Measurements from ENCODE around the gene RGS7BP.

RGS7BP gene

GRCh38 chr5:64615895-64616294 lies 110.1 kb downstream of the RGS7BP start:
- Histone ChIP-seq H3K36me3 (ENCODE audit: control insufficient read depth, insufficient read depth, low read length) (no peaks in the 10 kb centered on the region), H3K4me3 (replicated peaks; ENCODE audit: low read depth, low read length) (no peak overlapping the region), H3K27me3 (replicated peaks; ENCODE audit: control insufficient read depth, insufficient read depth, low read length) (no peaks in the 10 kb centered on the region)
- no peak for TF ChIP-seq CTCF (IDR thresholded peaks at IDR 0.05; ENCODE audit: insufficient read depth, low read length, poor library complexity, severe bottlenecking)
- no peak for DNase-seq (ENCODE audit: extremely low read depth, insufficient read length)

GRCh38 chr5:64619609-64620008 lies 113.8 kb downstream of the RGS7BP start:
- no peak for DNase-seq (ENCODE audit: extremely low read depth, insufficient read length)
- Histone ChIP-seq H3K36me3 (ENCODE audit: control insufficient read depth, insufficient read depth, low read length) (no peaks in the 10 kb centered on the region), H3K27me3 (replicated peaks; ENCODE audit: control insufficient read depth, insufficient read depth, low read length) (no peaks in the 10 kb centered on the region), H3K4me3 (replicated peaks; ENCODE audit: low read depth, low read length) (no peak overlapping the region)
- TF ChIP-seq CTCF (IDR thresholded peaks at IDR 0.05; ENCODE audit: insufficient read depth, low read length, poor library complexity, severe bottlenecking), result no peak

GRCh38 chr5:64622991-64623390 lies 117.2 kb downstream of the RGS7BP start:
- Histone ChIP-seq H3K36me3 (ENCODE audit: control insufficient read depth, insufficient read depth, low read length) (no peaks in the 10 kb centered on the region), H3K27me3 (replicated peaks; ENCODE audit: control insufficient read depth, insufficient read depth, low read length) (no peaks in the 10 kb centered on the region), H3K4me3 (replicated peaks; ENCODE audit: low read depth, low read length) (no peak overlapping the region)
- no peak for TF ChIP-seq CTCF (IDR thresholded peaks at IDR 0.05; ENCODE audit: insufficient read depth, low read length, poor library complexity, severe bottlenecking)
- no peak for DNase-seq (ENCODE audit: extremely low read depth, insufficient read length)

GRCh38 chr5:64625678-64626077 lies 119.9 kb downstream of the RGS7BP start:
- H3K4me3 ChIP-seq (replicated peaks; ENCODE audit: low read depth, low read length), result no peak overlapping the region
- no peak for DNase-seq (ENCODE audit: extremely low read depth, insufficient read length)
- no peak for TF ChIP-seq CTCF (IDR thresholded peaks at IDR 0.05; ENCODE audit: insufficient read depth, low read length, poor library complexity, severe bottlenecking)
- no peaks in the 10 kb centered on the region for H3K36me3 ChIP-seq (ENCODE audit: control insufficient read depth, insufficient read depth, low read length)
- H3K27me3 ChIP-seq (replicated peaks; ENCODE audit: control insufficient read depth, insufficient read depth, low read length), result no peaks in the 10 kb centered on the region

GRCh38 chr5:64628901-64629300 lies 123.1 kb downstream of the RGS7BP start:
- no peaks in the 10 kb centered on the region for H3K36me3 ChIP-seq (ENCODE audit: control insufficient read depth, insufficient read depth, low read length)
- TF ChIP-seq CTCF (IDR thresholded peaks at IDR 0.05; ENCODE audit: insufficient read depth, low read length, poor library complexity, severe bottlenecking), result no peak
- no peak for DNase-seq (ENCODE audit: extremely low read depth, insufficient read length)

GRCh38 chr5:64629841-64630240 lies 124.0 kb downstream of the RGS7BP start:
- Histone ChIP-seq H3K36me3 (ENCODE audit: control insufficient read depth, insufficient read depth, low read length) (no peaks in the 10 kb centered on the region), H3K27me3 (replicated peaks; ENCODE audit: control insufficient read depth, insufficient read depth, low read length) (no peaks in the 10 kb centered on the region), H3K4me3 (replicated peaks; ENCODE audit: low read depth, low read length) (no peak overlapping the region)
- no peak for TF ChIP-seq CTCF (IDR thresholded peaks at IDR 0.05; ENCODE audit: insufficient read depth, low read length, poor library complexity, severe bottlenecking)
- DNase-seq (ENCODE audit: extremely low read depth, insufficient read length), result no peak

More at GRCh38 chr5:64628901-64629300, 123.1 kb downstream of the RGS7BP start:
- no peaks in the 10 kb centered on the region for H3K27me3 ChIP-seq (replicated peaks; ENCODE audit: control insufficient read depth, insufficient read depth, low read length)
- no peak overlapping the region for H3K4me3 ChIP-seq (replicated peaks; ENCODE audit: low read depth, low read length)
